ENCODE measurements around the gene GCK. TPM values are rescaled to one million over a fixed set of nuclear protein-coding genes. Genes with fewer than 3 reads are reported as not detected.

The GCK gene
- total RNA-seq, 4 donors from 2014 or later = 0.52 TPM; not detected in 3

DNA sequence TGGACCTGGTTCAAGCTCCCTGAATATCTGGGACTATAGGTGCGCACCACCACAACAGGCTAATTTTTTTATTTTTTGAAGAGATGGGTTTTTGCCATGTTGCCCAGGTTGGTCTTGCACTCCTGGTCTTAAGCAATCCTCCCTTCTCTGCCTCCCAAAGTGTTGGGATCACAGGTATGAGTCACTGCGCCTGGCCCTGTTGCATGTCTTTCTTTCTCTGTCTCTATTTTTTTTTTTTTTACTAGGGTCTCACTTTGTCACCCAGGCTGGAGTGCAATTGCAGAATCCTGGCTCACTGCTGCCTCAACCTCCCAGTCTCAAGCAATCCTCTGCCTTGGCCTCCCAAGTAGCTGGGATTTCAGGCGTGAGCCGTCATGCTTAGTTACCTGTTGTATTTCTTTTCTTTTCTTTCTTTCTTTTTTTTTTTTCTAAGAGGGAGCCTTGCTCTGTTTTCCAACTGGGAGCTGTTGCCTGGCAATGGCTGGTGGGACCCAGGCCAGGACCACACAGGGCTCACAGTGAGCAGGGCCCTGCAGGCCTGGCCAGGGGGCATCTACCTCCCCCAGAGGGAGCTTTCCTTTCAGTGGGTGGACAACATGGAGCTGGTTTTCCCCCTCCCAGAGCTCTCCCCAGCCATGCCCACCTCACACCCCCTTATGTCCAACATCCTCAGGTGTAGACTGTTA, 54.2 kb downstream of the GCK start:
- Histone ChIP-seq H3K4me3 (no peak overlapping the region), H3K27me3 (no peaks in the 10 kb centered on the region), H3K4me1 (no peaks in the 10 kb centered on the region), H3K27ac (no peak overlapping the region), H3K9me3 (no peaks in the 10 kb centered on the region), H3K36me3 (no peaks in the 10 kb centered on the region)
- 95% methylated on average over 4 of the region's 4 CpGs for WGBS
- no peak for DNase-seq (ENCODE audit: low spot score in 2 of 2)
- TF ChIP-seq, protein P1, sequence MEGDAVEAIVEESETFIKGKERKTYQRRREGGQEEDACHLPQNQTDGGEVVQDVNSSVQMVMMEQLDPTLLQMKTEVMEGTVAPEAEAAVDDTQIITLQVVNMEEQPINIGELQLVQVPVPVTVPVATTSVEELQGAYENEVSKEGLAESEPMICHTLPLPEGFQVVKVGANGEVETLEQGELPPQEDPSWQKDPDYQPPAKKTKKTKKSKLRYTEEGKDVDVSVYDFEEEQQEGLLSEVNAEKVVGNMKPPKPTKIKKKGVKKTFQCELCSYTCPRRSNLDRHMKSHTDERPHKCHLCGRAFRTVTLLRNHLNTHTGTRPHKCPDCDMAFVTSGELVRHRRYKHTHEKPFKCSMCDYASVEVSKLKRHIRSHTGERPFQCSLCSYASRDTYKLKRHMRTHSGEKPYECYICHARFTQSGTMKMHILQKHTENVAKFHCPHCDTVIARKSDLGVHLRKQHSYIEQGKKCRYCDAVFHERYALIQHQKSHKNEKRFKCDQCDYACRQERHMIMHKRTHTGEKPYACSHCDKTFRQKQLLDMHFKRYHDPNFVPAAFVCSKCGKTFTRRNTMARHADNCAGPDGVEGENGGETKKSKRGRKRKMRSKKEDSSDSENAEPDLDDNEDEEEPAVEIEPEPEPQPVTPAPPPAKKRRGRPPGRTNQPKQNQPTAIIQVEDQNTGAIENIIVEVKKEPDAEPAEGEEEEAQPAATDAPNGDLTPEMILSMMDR (IDR thresholded peaks at IDR 0.05) = no peak
- no peak for TF ChIP-seq POLR2AphosphoS5 (IDR thresholded peaks at IDR 0.05)
- no peak for TF ChIP-seq POLR2A (IDR thresholded peaks at IDR 0.05)
- no peak for TF ChIP-seq EP300 (IDR thresholded peaks at IDR 0.05)

DNA sequence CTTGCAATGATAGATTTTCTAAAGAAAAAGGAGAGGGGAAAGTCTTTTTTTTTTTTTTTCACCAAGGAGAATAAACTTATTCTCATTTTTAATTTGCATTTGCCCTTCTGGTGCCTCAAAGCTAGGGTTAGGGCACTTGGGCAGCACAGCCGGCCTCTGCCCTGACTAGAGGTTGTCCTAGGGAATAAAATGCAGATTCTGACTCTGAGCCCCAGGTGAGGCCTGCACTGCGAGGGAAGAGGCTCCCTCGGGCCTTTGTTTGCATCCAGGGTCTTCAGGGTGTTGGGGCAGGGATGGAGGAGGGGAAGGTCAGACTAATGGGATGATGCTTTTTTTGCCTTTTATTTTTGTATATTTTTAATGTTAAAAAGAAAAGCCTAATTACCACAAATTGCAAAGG, 55.9 kb downstream of the GCK start:
- no peaks in the 10 kb centered on the region for H3K27me3 ChIP-seq
- no peak overlapping the region for H3K27ac ChIP-seq
- H3K4me3 ChIP-seq = no peak overlapping the region
- no peaks in the 10 kb centered on the region for H3K9me3 ChIP-seq
- no peak for DNase-seq (ENCODE audit: low spot score in 2 of 2)
- no peaks in the 10 kb centered on the region for H3K36me3 ChIP-seq
- TF ChIP-seq POLR2A (IDR thresholded peaks at IDR 0.05) (no peak), EP300 (IDR thresholded peaks at IDR 0.05) (no peak), POLR2AphosphoS5 (IDR thresholded peaks at IDR 0.05) (no peak)
- TF ChIP-seq, protein P1 (IDR thresholded peaks at IDR 0.05) = no peak
- H3K4me1 ChIP-seq = no peaks in the 10 kb centered on the region
- WGBS = 59% methylated on average over 3 of the region's 3 CpGs

DNA sequence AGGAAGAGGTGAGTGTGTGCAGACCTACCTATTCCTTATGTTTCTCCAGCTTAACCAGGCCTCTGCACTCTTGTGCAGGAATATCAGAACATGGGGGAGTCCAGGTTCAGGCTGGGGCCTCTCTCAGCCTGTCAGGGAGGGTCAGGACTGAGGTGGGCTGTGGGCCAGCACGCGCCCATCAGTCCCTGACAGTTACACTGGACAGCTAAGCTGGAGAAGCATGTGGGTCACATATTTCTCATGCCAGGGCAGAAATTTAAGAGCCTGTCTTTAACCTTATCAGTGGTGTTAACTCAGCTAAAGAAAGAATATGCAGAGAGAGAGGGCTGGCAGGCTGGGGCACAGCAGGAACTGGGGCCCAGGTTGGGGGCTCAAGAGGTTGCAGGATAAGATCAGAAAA, 57.2 kb downstream of the GCK start:
- Histone ChIP-seq H3K9me3 (no peaks in the 10 kb centered on the region), H3K36me3 (no peaks in the 10 kb centered on the region), H3K4me1 (no peaks in the 10 kb centered on the region), H3K27me3 (no peaks in the 10 kb centered on the region), H3K4me3 (no peak overlapping the region), H3K27ac (no peak overlapping the region)
- WGBS = 87% methylated on average over 2 of the region's 2 CpGs
- no peak for TF ChIP-seq POLR2AphosphoS5 (IDR thresholded peaks at IDR 0.05)
- no peak for TF ChIP-seq EP300 (IDR thresholded peaks at IDR 0.05)
- TF ChIP-seq, protein P1 (IDR thresholded peaks at IDR 0.05) = no peak
- no peak for TF ChIP-seq POLR2A (IDR thresholded peaks at IDR 0.05)
- no peak for DNase-seq (ENCODE audit: low spot score in 2 of 2)

DNA sequence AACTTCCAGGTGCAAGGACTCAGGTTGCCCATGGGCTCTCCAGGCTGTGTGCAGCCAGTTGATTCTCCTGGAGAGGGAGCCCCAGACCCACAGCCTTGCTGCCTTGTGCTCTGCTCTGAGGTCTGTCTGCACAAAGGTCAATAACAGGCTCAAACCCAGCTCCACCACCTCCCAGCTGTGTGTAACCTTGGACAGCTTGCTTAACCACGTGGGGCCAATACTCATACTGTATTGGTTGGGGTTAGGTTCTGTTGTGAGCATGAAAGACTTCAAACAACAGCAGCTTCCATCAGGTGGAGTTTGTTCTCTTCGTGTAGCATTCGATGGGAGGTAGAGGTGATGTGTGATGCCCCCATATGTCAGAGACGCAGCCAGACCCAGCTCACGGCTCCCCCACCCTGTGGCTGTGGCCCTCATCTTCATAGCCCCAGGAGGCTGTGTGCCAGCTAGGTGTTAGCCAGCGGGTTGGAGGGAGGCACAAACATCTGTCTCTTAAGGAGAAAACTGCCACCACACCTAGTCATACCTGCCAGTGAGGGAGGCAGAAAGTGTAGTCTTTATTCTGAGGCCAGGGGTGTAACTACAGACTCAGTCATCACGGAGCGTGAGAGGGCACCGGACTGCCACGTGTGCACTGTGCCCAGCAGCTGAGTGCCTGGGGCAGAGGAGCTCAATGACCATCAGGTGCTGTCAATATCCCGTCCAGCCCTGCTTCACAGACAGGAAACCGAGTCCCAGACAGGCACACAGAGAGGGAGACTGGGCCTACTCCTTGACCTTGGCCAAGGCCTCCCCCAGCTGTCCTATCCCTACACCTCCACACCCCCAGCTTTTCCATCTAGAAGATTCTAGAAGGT, 57.8 kb downstream of the GCK start:
- Histone ChIP-seq H3K27ac (no peak overlapping the region), H3K27me3 (no peaks in the 10 kb centered on the region), H3K9me3 (no peaks in the 10 kb centered on the region), H3K36me3 (no peaks in the 10 kb centered on the region), H3K4me1 (no peaks in the 10 kb centered on the region), H3K4me3 (no peak overlapping the region)
- 71% methylated on average over 12 of the region's 12 CpGs for WGBS
- no peak for DNase-seq (ENCODE audit: low spot score in 2 of 2)
- TF ChIP-seq POLR2A (IDR thresholded peaks at IDR 0.05) = no peak
- no peak for TF ChIP-seq EP300 (IDR thresholded peaks at IDR 0.05)
- no peak for TF ChIP-seq POLR2AphosphoS5 (IDR thresholded peaks at IDR 0.05)
- TF ChIP-seq, protein P1 (IDR thresholded peaks at IDR 0.05) = no peak
